GM12892 (cell line): ENCODE measurements around the gene PSMB1.
"Not testable (repeated sequence)": the region's sequence is repeated elsewhere in the genome, so short reads cannot be mapped to it uniquely, and the experiment has no call there.

Experiments used
- POLR2A ChIP-seq: IDR thresholded peaks from 2 replicates; pipeline ENCODE4 v1.6.1; 2011; ENCODE audit warnings: low read depth, low read length, control low read depth
- POLR2AphosphoS5 ChIP-seq: IDR thresholded peaks from 2 replicates; pipeline ENCODE4 v1.6.1; 2011; ENCODE audit warnings: low read depth, low read length, control low read depth
- TAF1 ChIP-seq: IDR thresholded peaks from 2 replicates; pipeline ENCODE4 v1.6.1; 2011; ENCODE audit warnings: low read depth, mild to moderate bottlenecking, control low read depth, low read length, borderline replicate concordance

DNA sequence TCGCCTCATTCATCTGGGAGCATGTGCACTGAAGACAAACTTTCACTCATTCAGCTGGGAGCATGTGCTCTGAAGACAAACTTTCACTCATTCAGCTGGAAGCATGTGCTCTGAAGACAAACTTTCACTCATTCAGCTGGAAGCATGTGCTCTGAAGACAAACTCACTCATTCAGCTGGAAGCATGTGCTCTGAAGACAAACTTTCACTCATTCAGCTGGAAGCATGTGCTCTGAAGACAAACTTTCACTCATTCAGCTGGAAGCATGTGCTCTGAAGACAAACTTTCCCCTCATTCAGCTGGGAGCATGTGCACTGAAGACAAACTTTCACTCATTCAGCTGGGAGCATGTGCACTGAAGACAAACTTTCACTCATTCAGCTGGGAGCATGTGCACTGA is 44.8 kb downstream of the PSMB1 start:
- TF ChIP-seq POLR2A, POLR2AphosphoS5, TAF1: not testable (repeated sequence)
